Measurements from ENCODE around the gene TMEM218.
A peak's percentile ranks its signal among the peaks of the same experiment; 100 is the strongest.

TMEM218 gene

DNA sequence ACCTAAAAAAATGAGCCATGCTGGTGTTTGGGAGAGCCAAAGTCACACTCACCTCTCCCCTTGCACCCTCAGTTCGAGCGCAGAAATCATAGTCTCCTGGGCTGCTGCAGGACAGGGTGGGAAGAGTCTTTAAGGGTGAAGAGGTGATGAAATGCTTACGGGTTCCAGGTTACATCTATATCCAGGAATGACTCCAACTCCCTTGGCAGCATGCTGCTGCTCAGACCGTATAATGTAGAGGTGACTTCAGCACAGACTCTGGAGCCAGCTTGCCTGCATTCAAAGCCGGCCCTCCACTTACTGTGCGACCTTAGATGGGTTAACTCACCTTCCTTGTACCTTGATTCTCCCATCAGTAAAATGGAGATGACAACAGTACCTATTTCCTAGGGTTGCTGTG is 35.9 kb upstream of the TMEM218 start:
- no peak for DNase-seq
- in situ Hi-C loops (cut with HindIII; ENCODE audit: low pct_ligation_motif_present, low sequenced_read_pairs), result loop anchor here (25.0 kb wide), 1 partner anchor 185 kb away; the partner anchor contains the start of gene CCDC15
- H3K27ac ChIP-seq, result no peak overlapping the region

DNA sequence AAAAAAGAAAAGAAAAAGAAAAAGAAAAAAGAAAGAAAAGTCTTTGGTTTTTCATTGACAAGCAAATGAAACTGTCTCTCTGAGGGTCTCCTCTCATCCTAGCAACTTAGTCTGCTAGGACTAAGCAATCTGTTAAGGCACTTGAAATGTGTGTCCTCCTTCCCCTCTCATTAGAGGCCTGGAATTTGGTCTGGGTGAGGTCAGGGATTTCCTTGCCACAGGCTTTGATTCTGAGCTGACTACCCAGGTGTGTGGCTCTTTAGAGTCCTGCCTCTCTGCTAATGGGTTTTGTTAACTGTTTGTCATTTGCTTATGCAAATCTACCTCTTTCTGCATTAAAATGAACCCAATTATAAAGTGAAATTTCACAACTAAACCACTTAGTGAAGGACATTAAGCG is 34.8 kb upstream of the TMEM218 start:
- DNase-seq, result no peak
- in situ Hi-C loops (cut with HindIII; ENCODE audit: low pct_ligation_motif_present, low sequenced_read_pairs), result loop anchor here (25.0 kb wide), 1 partner anchor 184 kb away; the partner anchor contains the start of gene CCDC15
- TF ChIP-seq CTCF (IDR thresholded peaks at IDR 0.05; ENCODE audit: low read depth, low read length, missing control alignments), result no peak
- H3K27ac ChIP-seq, result no peak overlapping the region
- no peaks in the 10 kb centered on the region for H3K27me3 ChIP-seq (replicated peaks)
- H3K36me3 ChIP-seq (replicated peaks), result no peaks in the 10 kb centered on the region
- no peak overlapping the region for H3K4me3 ChIP-seq (ENCODE audit: low read depth, low read length)

More for the DNA sequence above, 35.9 kb upstream of the TMEM218 start:
- no peaks in the 10 kb centered on the region for H3K27me3 ChIP-seq (replicated peaks)
- TF ChIP-seq CTCF (IDR thresholded peaks at IDR 0.05; ENCODE audit: low read depth, low read length, missing control alignments), result no peak
- no peaks in the 10 kb centered on the region for H3K36me3 ChIP-seq (replicated peaks)
- no peak overlapping the region for H3K4me3 ChIP-seq (ENCODE audit: low read depth, low read length)

GRCh38 chr11:125141686-125142535 is 30.5 kb upstream of the TMEM218 start:
- peak; percentile 98 for TF ChIP-seq CTCF (IDR thresholded peaks at IDR 0.05; ENCODE audit: low read depth, low read length, missing control alignments)
- Histone ChIP-seq H3K27ac (no peak overlapping the region), H3K4me3 (ENCODE audit: low read depth, low read length) (no peak overlapping the region), H3K36me3 (replicated peaks) (no peaks in the 10 kb centered on the region), H3K27me3 (replicated peaks) (no peaks in the 10 kb centered on the region)
- in situ Hi-C loops (cut with HindIII; ENCODE audit: low pct_ligation_motif_present, low sequenced_read_pairs), result loop anchor here (25.0 kb wide), 1 partner anchor 180 kb away; the partner anchor contains the start of gene CCDC15
- DNase-seq, result peak; percentile 27

- H3K4me3 ChIP-seq (ENCODE audit: low read depth, low read length), result no peak overlapping the region
- no peaks in the 10 kb centered on the region for H3K36me3 ChIP-seq (replicated peaks)
- in situ Hi-C loops (cut with HindIII; ENCODE audit: low pct_ligation_motif_present, low sequenced_read_pairs), result loop anchor here (25.0 kb wide), 1 partner anchor 179 kb away; the partner anchor contains the start of gene CCDC15
- no peaks in the 10 kb centered on the region for H3K27me3 ChIP-seq (replicated peaks)
- H3K27ac ChIP-seq, result no peak overlapping the region
- no peak for TF ChIP-seq CTCF (IDR thresholded peaks at IDR 0.05; ENCODE audit: low read depth, low read length, missing control alignments)
- no peak for DNase-seq
Measured at GRCh38 chr11:125141178-125141577, 29.8 kb upstream of the TMEM218 start.

GRCh38 chr11:125140233-125140632 is 28.8 kb upstream of the TMEM218 start:
- no peak for TF ChIP-seq CTCF (IDR thresholded peaks at IDR 0.05; ENCODE audit: low read depth, low read length, missing control alignments)
- H3K36me3 ChIP-seq (replicated peaks), result no peaks in the 10 kb centered on the region
- H3K27ac ChIP-seq, result no peak overlapping the region
- in situ Hi-C loops (cut with HindIII; ENCODE audit: low pct_ligation_motif_present, low sequenced_read_pairs), result loop anchor here (25.0 kb wide), 1 partner anchor 178 kb away; the partner anchor contains the start of gene CCDC15
- DNase-seq, result no peak
- no peaks in the 10 kb centered on the region for H3K27me3 ChIP-seq (replicated peaks)
- no peak overlapping the region for H3K4me3 ChIP-seq (ENCODE audit: low read depth, low read length)
